Measurements from ENCODE around the gene NIM1K. TPM values are rescaled to one million over a fixed set of nuclear protein-coding genes. Genes with fewer than 3 reads are reported as not detected.
"Not testable (repeated sequence)": the region's sequence is repeated elsewhere in the genome, so short reads cannot be mapped to it uniquely, and the experiment has no call there.

Gene NIM1K
- polyA plus RNA-seq, 3 donors: 0.13 TPM; not detected in 2

DNA sequence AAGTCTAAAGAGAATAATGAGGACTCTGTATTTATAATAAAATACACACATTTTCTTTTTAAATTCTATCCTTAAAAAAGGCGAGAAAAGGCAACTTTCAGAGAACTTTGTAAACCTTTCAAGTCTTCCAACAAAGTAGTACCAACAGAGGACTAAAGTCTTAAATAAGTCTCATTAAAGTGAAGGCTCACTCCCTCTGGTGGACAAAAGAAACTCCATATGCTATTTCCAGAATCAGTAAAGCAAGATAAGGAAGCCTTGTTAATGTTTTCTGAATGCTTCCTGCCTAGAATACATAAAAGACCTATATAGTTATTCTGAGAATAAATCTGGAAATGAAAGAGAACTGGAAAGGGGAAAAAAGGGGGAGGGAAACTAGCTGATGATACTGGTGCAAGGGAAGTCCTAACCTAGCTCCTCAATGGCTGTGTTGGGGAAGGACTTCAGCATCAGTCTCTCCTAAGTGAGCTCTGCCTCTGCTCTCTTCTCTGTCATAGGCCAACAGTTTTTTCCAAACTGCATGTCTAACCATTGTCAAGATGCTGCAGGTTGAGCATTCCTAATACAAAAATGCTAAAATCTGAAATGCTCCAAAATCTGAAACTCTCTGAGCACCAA lies 114.0 kb downstream of the NIM1K start:
- Histone ChIP-seq H4K20me1 (ENCODE audit: insufficient read depth, low read length) (peaks cover 32% of the 10 kb centered on the region), H3K9ac (ENCODE audit: insufficient read depth, low read length, poor library complexity, severe bottlenecking) (no peak overlapping the region), H3K4me3 (replicated peaks in 1 of 3; ENCODE audit: low read depth in 2 of 3, low read length in 3 of 3) (no peak overlapping the region), H3K27ac (ENCODE audit: low read depth in 1 of 2, low read length in 2 of 2) (no peak overlapping the region), H3K4me1 (ENCODE audit: control insufficient read depth in 1 of 2, insufficient read depth in 2 of 2, low read length in 2 of 2) (no peaks in the 10 kb centered on the region), H3K4me2 (replicated peaks; ENCODE audit: extremely low read depth, low read length, poor library complexity, severe bottlenecking) (no peak overlapping the region), H3K79me2 (ENCODE audit: insufficient read depth, low read length) (peaks cover 40% of the 10 kb centered on the region), H2AFZ (ENCODE audit: insufficient read depth, low read depth, low read length, poor library complexity, severe bottlenecking) (no peak overlapping the region), H3K36me3 (replicated peaks in 1 of 2; ENCODE audit: control insufficient read depth in 1 of 2, insufficient read depth in 2 of 2, low read length in 2 of 2) (peaks cover 0 to 18% of the 10 kb centered on the region in 2 donors), H3K9me3 (replicated peaks in 1 of 2; ENCODE audit: control insufficient read depth in 1 of 2, insufficient read depth in 1 of 2, low read length in 2 of 2) (no peaks in the 10 kb centered on the region), H3K27me3 (ENCODE audit: control insufficient read depth in 2 of 2, insufficient read depth in 2 of 2, low read length in 2 of 2) (no peaks in the 10 kb centered on the region)
- Mint-ChIP-seq H3K4me1 (peaks cover 4% of the 10 kb centered on the region), H3K4me3 (no peak overlapping the region), H3K36me3 (peaks cover 14% of the 10 kb centered on the region in 2 donors), H3K27ac (peak overlapping the region in 2 of 7 donors; percentile 32 to 43), H3K27me3 (ENCODE audit: low read depth in 3 of 3) (no peaks in the 10 kb centered on the region), H3K9me3 (no peaks in the 10 kb centered on the region)
- peak; percentile 16 to 51 (median 31) for DNase-seq
- TF ChIP-seq, protein P1, sequence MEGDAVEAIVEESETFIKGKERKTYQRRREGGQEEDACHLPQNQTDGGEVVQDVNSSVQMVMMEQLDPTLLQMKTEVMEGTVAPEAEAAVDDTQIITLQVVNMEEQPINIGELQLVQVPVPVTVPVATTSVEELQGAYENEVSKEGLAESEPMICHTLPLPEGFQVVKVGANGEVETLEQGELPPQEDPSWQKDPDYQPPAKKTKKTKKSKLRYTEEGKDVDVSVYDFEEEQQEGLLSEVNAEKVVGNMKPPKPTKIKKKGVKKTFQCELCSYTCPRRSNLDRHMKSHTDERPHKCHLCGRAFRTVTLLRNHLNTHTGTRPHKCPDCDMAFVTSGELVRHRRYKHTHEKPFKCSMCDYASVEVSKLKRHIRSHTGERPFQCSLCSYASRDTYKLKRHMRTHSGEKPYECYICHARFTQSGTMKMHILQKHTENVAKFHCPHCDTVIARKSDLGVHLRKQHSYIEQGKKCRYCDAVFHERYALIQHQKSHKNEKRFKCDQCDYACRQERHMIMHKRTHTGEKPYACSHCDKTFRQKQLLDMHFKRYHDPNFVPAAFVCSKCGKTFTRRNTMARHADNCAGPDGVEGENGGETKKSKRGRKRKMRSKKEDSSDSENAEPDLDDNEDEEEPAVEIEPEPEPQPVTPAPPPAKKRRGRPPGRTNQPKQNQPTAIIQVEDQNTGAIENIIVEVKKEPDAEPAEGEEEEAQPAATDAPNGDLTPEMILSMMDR (IDR thresholded peaks at IDR 0.05): peak; percentile 82
- no CpG with 5 or more reads among the region's 1 CpG for WGBS (ENCODE audit: insufficient coverage)
- intact Hi-C loops (cut with micrococcal nuclease): loop anchor here in 1 of 2 donors (10.0 kb wide), 1 partner anchor 101 kb away; no protein-coding TSS in a partner anchor

DNA sequence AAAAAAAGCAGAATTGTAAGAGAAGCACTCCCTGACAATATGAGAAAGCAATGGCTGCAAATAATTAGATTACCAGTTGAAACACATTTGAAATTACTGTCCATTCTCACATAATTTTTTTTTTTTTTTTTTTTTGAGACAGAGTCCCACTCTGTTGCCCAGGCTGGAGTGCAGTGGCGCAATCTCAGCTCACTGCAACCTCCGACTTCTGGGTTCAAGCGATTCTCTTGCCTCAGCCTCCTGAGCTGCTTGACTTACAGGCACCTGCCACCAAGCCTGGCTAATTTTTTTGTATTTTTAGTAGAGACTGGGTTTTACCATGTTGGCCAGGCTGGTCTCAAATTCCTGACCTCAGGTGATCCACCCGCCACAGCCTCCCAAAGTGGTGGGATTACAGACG lies 114.9 kb downstream of the NIM1K start:
- H3K9me3 Mint-ChIP-seq; H3K27ac ChIP-seq (ENCODE audit: low read depth in 1 of 2, low read length in 2 of 2); H3K9ac ChIP-seq (ENCODE audit: insufficient read depth, low read length, poor library complexity, severe bottlenecking); H3K4me1 ChIP-seq (ENCODE audit: control insufficient read depth in 1 of 2, insufficient read depth in 2 of 2, low read length in 2 of 2); H3K4me1 Mint-ChIP-seq; H3K4me3 ChIP-seq (replicated peaks in 1 of 3; ENCODE audit: low read depth in 2 of 3, low read length in 3 of 3); H3K36me3 ChIP-seq (replicated peaks in 1 of 2; ENCODE audit: control insufficient read depth in 1 of 2, insufficient read depth in 2 of 2, low read length in 2 of 2); H3K9me3 ChIP-seq (replicated peaks in 1 of 2; ENCODE audit: control insufficient read depth in 1 of 2, insufficient read depth in 1 of 2, low read length in 2 of 2); H3K4me2 ChIP-seq (replicated peaks; ENCODE audit: extremely low read depth, low read length, poor library complexity, severe bottlenecking); H3K4me3 Mint-ChIP-seq; H3K27me3 Mint-ChIP-seq (ENCODE audit: low read depth in 3 of 3); DNase-seq; H2AFZ ChIP-seq (ENCODE audit: insufficient read depth, low read depth, low read length, poor library complexity, severe bottlenecking); H3K27me3 ChIP-seq (ENCODE audit: control insufficient read depth in 2 of 2, insufficient read depth in 2 of 2, low read length in 2 of 2): not testable (repeated sequence)
- intact Hi-C loops (cut with micrococcal nuclease): loop anchor here in 1 of 2 donors (10.0 kb wide), 1 partner anchor 102 kb away; no protein-coding TSS in a partner anchor
- H4K20me1 ChIP-seq (ENCODE audit: insufficient read depth, low read length): peaks cover 33% of the 10 kb centered on the region
- H3K36me3 Mint-ChIP-seq: peaks cover 11 to 12% of the 10 kb centered on the region in 2 donors
- WGBS (ENCODE audit: insufficient coverage): no CpG with 5 or more reads among the region's 5 CpGs
- H3K27ac Mint-ChIP-seq: peak overlapping the region in 1 of 7 donors; percentile 46
- peaks cover 49% of the 10 kb centered on the region for H3K79me2 ChIP-seq (ENCODE audit: insufficient read depth, low read length)

Measured in CD14-positive monocyte (primary cell).